HepG2 (cell line): ENCODE data around the gene ATAD2B. TPM values are rescaled to one million over a fixed set of nuclear protein-coding genes. Genes with fewer than 3 reads are reported as not detected.

Experiments
- ATAC-seq: fragments of 200-7000 bp; cut with Tn5 transposase; 3 replicates; pipeline ENCODE4 v1.9.1; 2020; ENCODE audit warnings: mild to moderate bottlenecking, moderate library complexity
- BruUV-seq: library from RNA; stranded (reverse); fragments of 400-500 nt; replicated peaks from 2 replicates; lab custom pipeline; 2021; lab: Mats Ljungman, UMichigan
- CTCF ChIA-PET: fragments of 300-600 bp; formaldehyde crosslinking; extraction: SDS; loops from one replicate; lab custom pipeline; 2021; ENCODE audit warnings: low total read pairs, inconsistent platforms, low intra/inter-chr PET ratio; lab: Yijun Ruan, JAX
- POLR2A ChIA-PET: fragments of 350-600 bp; sonication (Branson Sonifier 250); formaldehyde crosslinking; loops from one replicate; lab custom pipeline; 2020; ENCODE audit warnings: antibody characterized with exemption, inconsistent platforms; lab: Yijun Ruan, JAX
- DNase-seq: peaks from one replicate; pipeline ENCODE4 v3.0.0-alpha.2; 2015; ENCODE audit warnings: low spot score
- FAIRE-seq: peaks from 3 replicates; lab custom pipeline; 2011; peaks lifted over from hg19 to GRCh38; lab: Jason Lieb, UNC
- H2AFZ ChIP-seq: one replicate; pipeline ENCODE4 v1.6.1; 2011; ENCODE audit warnings: low read length, inconsistent platforms
- H3K27ac ChIP-seq: fragments of 300-600 bp; 3 replicates; pipeline ENCODE4 v1.8.0; 2011; ENCODE audit warnings: mixed run types, mild to moderate bottlenecking, mixed read lengths, low read length, inconsistent platforms; ENCODE audit not compliant: insufficient read depth; ENCODE audit errors: extremely low read length
- H3K27me3 ChIP-seq, 2 experiments: fragments of 200-600 bp in 1 of 2; 2 replicates in 1 of 2; 3 replicates in 1 of 2; pipeline versions ENCODE4 v1.6.0 to v1.8.0; 2011; ENCODE audit warnings: low read length in 2 of 2, mild to moderate bottlenecking in 2 of 2, moderate library complexity in 2 of 2, inconsistent platforms in 1 of 2; ENCODE audit not compliant: insufficient read depth in 2 of 2, control insufficient read depth in 1 of 2
- H3K36me3 ChIP-seq, 2 experiments: fragments of 200-600 bp in 1 of 2; replicated peaks in 1 of 2; 2 replicates in 1 of 2; 3 replicates in 1 of 2; pipeline versions ENCODE4 v1.5.1 to v1.8.0; 2011; ENCODE audit warnings: low read length in 2 of 2, inconsistent platforms in 1 of 2; ENCODE audit not compliant: insufficient read depth in 2 of 2, control insufficient read depth in 1 of 2
- H3K4me1 ChIP-seq: 2 replicates; pipeline ENCODE4 v1.5.1; 2012; ENCODE audit warnings: low read length, inconsistent platforms; ENCODE audit not compliant: insufficient read depth
- H3K4me2 ChIP-seq: 2 replicates; pipeline ENCODE4 v1.6.0; 2011; ENCODE audit warnings: low read depth, low read length, inconsistent platforms
- H3K4me3 ChIP-seq, 3 experiments: fragments of 200-600 bp in 1 of 3; sonication (generic), shearing (Covaris generic) in 1 of 3; replicated peaks in 1 of 3; 2 replicates each; pipeline ENCODE4 v1.5.1; 2011 to 2016; ENCODE audit warnings: low read length in 3 of 3, inconsistent platforms in 2 of 3, low read depth in 2 of 3, mild to moderate bottlenecking in 2 of 3, control low read depth in 1 of 3, mixed read lengths in 1 of 3; ENCODE audit not compliant: insufficient read depth in 1 of 3
- H3K79me2 ChIP-seq: one replicate; pipeline ENCODE4 v1.6.1; 2011; ENCODE audit warnings: low read length, inconsistent platforms; ENCODE audit not compliant: insufficient read depth
- H3K9ac ChIP-seq: 2 replicates; pipeline ENCODE4 v1.6.0; 2011; ENCODE audit warnings: mild to moderate bottlenecking, low read depth, low read length, inconsistent platforms; ENCODE audit not compliant: insufficient read depth
- H3K9me3 ChIP-seq: 2 replicates; pipeline ENCODE4 v1.5.1; 2012; ENCODE audit warnings: mild to moderate bottlenecking, low read length
- H4K20me1 ChIP-seq: 2 replicates; pipeline ENCODE4 v1.6.0; 2011; ENCODE audit warnings: inconsistent platforms, mild to moderate bottlenecking, low read length, moderate library complexity; ENCODE audit not compliant: insufficient read depth
- CENPT ChIP-seq: sonication (generic); formaldehyde crosslinking; IDR thresholded peaks from 2 replicates; pipeline ENCODE4 v1.8.0; 2022; ENCODE audit warnings: low read depth, mild to moderate bottlenecking, moderate library complexity, missing genetic modification reagents
- NFIC ChIP-seq: IDR thresholded peaks from 2 replicates; pipeline ENCODE4 v1.6.1; 2012; ENCODE audit warnings: mild to moderate bottlenecking, low read length, inconsistent platforms
- ZNF282 ChIP-seq: fragments of 450-650 bp; IDR thresholded peaks from 2 replicates; pipeline ENCODE4 v1.6.1; 2018; ENCODE audit not compliant: partially characterized antibody
- ZNF589 ChIP-seq: sonication (generic); formaldehyde crosslinking; conservative IDR thresholded peaks from 2 replicates; pipeline ENCODE4 v1.8.0; 2022; ENCODE audit warnings: mild to moderate bottlenecking, moderate library complexity, missing genetic modification reagents
- ZNF879 ChIP-seq: sonication (generic); formaldehyde crosslinking; IDR thresholded peaks from 2 replicates; pipeline ENCODE4 v1.8.1; 2023; ENCODE audit warnings: missing genetic modification reagents
- WGBS: methylation state at CpG from one replicate; pipeline ENCODE4 v1.1.6; 2017; ENCODE audit warnings: low lambda C conversion rate; 5-methylcytosine and 5-hydroxymethylcytosine counted together
- in situ Hi-C: cut with HindIII; loops from 2 replicates; pipeline ENCODE4 v1.10.0; 2017; ENCODE audit warnings: low pct_unique_long_range_greater_than_20kb; ENCODE audit not compliant: extremely low pct_ligation_motif_present
- intact Hi-C: fragments of 100-400 bp; cut with micrococcal nuclease; formaldehyde crosslinking; loops from one replicate; pipeline ENCODE4 v1.10.0; 2022; ENCODE audit not compliant: unreplicated experiment
- polyA plus RNA-seq, 8 experiments: library from polyadenylated mRNA; depleted of rRNA in 3 of 8; stranded (reverse) in 7 of 8; unstranded in 1 of 8; fragments of >200 nt; fragmentation: Illumina TruSeq in 4 of 8; extraction: Trizol in 4 of 8; gene quantifications; 2 replicates each; pipeline versions ENCODE4 v1.2.1 to v1.2.3, GENCODE V29; 2011 to 2016; ENCODE audit warnings: low read depth in 4 of 8, missing spikeins in 1 of 8, mixed read lengths in 1 of 8; ENCODE audit not compliant: insufficient read depth in 1 of 8
- total RNA-seq, 5 experiments: library from RNA; depleted of rRNA; stranded (reverse); fragments of >200 nt; fragmentation: Illumina TruSeq; extraction: Trizol; gene quantifications; 2 replicates each; pipeline ENCODE4 v1.2.3, GENCODE V29; 2016; ENCODE audit warnings: low read depth in 1 of 5
- TF ChIP-seq, protein P1 (sequence below): IDR thresholded peaks from 2 replicates; pipeline ENCODE4 v1.6.1; 2016; ENCODE audit warnings: mild to moderate bottlenecking
- TF ChIP-seq, protein P2 (sequence below): sonication (generic); formaldehyde crosslinking; IDR thresholded peaks from 2 replicates; pipeline ENCODE4 v1.4.0; 2020; ENCODE audit warnings: missing genetic modification reagents

ATAD2B gene
- total and polyA plus RNA-seq, 2 of the 13 experiments (the other 11 are each of a cell fraction or from before 2014, with no cell fraction given): 5.3 to 22.2 TPM

DNA sequence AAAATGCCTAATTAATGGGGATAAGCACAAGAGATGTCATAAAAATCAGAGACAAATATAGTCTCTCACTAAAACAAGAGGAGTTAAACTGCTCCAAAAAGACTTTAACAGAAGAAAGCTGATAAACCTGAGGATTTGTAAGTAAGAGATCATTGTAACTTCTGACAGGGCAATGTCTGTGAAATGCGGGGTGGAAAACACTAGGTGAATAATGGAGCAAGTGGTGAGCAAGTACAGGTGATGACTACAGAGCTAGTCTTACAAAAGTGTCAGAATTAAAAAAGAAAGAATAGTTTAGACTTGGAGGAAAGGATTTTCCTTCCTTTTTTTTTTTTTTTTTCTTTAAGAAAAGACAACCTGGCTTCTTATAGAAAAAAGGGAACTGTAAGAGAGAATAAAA, 22.7 kb downstream of the ATAD2B start:
- Histone ChIP-seq H3K4me2 (no peak overlapping the region), H3K9ac (no peak overlapping the region), H3K79me2 (peaks cover 59% of the 10 kb centered on the region), H4K20me1 (no peaks in the 10 kb centered on the region), H3K4me3 (no peak overlapping the region), H2AFZ (no peak overlapping the region), H3K27me3 (no peaks in the 10 kb centered on the region), H3K36me3 (no peaks in the 10 kb centered on the region), H3K4me1 (peaks cover 27% of the 10 kb centered on the region), H3K27ac (peak overlapping the region; percentile 32), H3K9me3 (no peaks in the 10 kb centered on the region)
- TF ChIP-seq, protein P1, sequence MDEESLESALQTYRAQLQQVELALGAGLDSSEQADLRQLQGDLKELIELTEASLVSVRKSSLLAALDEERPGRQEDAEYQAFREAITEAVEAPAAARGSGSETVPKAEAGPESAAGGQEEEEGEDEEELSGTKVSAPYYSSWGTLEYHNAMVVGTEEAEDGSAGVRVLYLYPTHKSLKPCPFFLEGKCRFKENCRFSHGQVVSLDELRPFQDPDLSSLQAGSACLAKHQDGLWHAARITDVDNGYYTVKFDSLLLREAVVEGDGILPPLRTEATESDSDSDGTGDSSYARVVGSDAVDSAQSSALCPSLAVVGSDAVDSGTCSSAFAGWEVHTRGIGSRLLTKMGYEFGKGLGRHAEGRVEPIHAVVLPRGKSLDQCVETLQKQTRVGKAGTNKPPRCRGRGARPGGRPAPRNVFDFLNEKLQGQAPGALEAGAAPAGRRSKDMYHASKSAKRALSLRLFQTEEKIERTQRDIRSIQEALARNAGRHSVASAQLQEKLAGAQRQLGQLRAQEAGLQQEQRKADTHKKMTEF (CRISPR knock-in tag): no peak
- TF ChIP-seq ZNF879 (no peak), ZNF589 (CRISPR knock-in tag) (no peak), NFIC (no peak), CENPT (CRISPR knock-in tag) (no peak), ZNF282 (no peak)
- TF ChIP-seq, protein P2, sequence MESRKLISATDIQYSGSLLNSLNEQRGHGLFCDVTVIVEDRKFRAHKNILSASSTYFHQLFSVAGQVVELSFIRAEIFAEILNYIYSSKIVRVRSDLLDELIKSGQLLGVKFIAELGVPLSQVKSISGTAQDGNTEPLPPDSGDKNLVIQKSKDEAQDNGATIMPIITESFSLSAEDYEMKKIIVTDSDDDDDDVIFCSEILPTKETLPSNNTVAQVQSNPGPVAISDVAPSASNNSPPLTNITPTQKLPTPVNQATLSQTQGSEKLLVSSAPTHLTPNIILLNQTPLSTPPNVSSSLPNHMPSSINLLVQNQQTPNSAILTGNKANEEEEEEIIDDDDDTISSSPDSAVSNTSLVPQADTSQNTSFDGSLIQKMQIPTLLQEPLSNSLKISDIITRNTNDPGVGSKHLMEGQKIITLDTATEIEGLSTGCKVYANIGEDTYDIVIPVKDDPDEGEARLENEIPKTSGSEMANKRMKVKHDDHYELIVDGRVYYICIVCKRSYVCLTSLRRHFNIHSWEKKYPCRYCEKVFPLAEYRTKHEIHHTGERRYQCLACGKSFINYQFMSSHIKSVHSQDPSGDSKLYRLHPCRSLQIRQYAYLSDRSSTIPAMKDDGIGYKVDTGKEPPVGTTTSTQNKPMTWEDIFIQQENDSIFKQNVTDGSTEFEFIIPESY (CRISPR knock-in tag): no peak
- DNase-seq (no peak), FAIRE-seq (no peak), ATAC-seq (no peak)
- WGBS: 98% methylated on average over 1 of the region's 1 CpG
- in situ Hi-C loops: no loop called here
- no TSS peak for BruUV-seq
- intact Hi-C loops: no loop called here
- ChIA-PET CTCF (no interaction called here), POLR2A (interaction anchor here (0.7 to 1.3 kb wide), 2 partner anchors 23 to 112 kb away, joined by 4 to 6 read pairs; partner anchors contain the start of gene ATAD2B)
